ENCODE measurements around the gene ARNT2.

The ARNT2 gene

DNA sequence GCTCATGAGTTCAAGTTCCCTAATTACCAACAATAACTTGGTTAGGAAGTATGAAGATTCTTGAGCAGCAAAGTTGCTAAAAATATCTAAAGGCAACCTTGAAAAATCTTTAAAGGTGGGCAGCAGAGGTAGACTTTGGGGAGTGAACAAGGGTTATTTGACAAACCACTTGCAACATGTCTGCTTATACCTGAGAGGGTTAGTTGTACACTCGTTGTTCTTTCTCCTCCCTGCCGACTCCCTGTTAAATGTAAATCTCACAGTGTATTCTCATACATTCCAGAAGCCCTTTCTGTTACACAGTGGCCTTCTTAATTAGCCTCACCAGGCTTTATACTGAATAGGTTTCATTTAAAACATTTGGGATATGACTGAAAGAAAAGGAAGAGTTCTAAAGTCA is 121.7 kb downstream of the ARNT2 start:
- no peak for DNase-seq

DNA sequence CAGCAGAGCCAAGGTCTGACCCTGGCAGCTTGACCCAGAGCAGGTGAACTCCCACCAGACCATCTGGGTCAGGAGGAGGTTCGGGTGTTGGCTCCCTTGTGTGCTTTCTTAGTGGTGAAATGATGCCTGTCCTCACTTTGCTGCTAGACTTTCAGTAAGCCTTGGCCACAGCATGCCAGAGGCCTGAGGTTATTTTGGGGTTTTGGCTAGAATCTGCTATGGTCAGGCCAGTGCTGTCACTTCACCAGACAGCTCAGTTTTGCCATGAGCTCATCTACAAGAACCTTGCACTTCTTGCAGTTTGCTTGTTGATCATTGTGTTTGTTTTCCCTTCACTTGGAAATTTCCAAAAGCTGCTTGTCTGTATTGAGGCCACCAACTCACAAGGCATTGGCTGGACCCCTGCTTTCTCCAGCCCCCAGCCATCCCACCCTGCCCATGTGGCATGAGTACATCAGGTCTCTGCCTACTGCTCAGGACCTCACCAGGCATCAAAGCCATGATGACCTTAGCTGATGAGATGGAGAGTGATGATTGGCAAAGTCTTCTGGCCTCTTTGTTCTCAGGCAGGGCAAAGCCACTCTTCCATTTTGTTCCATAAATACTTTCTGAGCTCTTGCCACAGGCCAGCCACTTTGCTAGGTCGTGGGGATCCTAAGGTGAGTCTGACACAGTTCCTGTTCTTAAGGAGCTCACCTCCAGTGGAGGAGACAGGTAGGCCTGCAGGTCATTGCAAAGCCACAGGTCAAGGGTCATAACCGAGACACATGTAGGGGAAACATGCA is 122.6 kb downstream of the ARNT2 start:
- no peak for DNase-seq

DNA sequence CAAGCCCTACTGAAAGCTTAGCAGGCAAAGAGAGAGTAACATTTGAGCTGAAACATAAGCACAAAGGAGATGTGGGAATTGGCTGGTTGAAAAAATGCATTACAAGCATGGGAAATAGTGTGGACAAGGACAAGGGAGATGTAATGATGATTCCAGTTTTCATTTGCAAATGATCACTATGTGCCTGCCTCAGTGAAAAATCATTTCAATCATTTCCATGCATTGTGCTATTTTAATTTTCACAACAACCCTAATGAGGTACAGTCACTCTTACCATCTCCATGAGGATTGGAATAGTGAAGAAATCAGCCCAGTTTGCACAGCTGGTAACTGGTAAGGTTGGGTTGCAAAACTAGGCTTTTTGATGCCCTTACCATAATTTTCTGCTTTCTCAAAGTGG is 123.2 kb downstream of the ARNT2 start:
- DNase-seq = no peak

GRCh38 chr15:80527961-80528360 is 123.8 kb downstream of the ARNT2 start:
- DNase-seq = no peak

DNA sequence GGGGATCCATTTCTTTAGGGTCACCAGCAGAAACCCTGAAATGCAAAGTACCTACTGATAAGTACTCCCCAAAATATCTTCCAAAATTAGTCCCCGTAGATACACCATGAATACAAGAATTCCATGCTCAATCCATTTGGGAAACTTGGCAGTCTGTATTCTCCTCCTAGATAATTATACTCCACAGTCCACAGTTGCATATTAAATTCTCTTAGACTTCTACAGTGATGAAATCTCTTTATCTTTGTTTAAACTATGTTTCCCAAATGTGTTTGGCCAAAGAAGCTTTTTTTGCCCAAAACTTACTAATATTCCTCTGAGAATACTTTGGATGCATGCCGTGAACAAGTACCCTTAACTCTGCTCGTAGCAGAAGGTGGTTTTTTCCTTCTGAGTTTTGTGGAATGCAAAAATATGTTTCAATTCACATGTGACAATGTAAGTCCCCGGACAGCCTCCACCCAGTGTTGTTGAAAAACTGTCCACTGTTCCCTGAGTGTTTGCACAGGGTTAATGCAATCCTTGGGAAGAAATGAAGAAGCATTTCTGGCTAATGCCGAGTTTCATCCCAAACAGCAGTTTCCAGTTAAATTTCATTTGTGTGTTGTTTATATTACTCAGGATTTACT is 126.7 kb downstream of the ARNT2 start:
- DNase-seq = no peak

- DNase-seq = no peak
Measured at GRCh38 chr15:80531388-80531787, 127.2 kb downstream of the ARNT2 start.

DNA sequence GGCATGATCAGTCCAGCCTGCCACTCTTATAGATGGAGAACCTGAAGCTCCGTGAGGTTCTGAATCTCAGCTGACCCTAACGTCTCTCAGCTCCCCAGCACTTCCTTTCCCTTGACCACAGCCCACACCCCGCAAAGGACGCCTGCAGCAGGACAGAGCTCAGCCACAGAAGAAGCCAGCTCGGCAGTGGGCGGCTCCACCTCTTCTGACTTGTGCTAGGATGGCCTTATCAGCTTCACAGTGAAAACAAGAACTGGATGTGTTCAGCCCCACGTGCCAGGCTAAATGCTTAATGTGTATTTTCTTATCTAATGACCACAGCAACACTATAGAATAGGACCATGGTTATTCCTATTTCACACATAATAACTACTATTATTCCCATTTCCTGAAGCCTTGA is 127.6 kb downstream of the ARNT2 start:
- DNase-seq = no peak

- no peak for DNase-seq
Measured at GRCh38 chr15:80533790-80534333, 129.7 kb downstream of the ARNT2 start.

DNA sequence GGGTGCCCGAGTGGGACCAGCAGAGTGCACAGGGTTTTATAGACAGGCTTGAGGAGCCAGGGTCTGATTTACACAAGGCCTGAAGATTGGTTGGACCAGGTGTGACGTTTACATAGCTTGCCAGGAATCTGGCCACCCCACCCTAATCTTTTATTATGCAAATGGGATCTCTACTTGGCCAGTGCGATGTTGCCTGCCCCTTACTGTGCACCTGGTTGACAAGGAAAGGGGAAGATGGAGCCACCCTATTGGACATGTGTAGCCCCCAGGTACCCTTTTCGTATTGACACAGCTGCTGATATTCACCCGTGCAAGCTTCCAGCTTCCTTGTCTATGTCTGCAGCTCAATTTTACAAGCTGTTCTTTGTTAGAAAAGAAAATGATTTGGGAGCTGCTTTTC is 132.0 kb downstream of the ARNT2 start:
- no peak for DNase-seq

GRCh38 chr15:80536716-80537115 is 132.5 kb downstream of the ARNT2 start:
- DNase-seq = no peak

DNA sequence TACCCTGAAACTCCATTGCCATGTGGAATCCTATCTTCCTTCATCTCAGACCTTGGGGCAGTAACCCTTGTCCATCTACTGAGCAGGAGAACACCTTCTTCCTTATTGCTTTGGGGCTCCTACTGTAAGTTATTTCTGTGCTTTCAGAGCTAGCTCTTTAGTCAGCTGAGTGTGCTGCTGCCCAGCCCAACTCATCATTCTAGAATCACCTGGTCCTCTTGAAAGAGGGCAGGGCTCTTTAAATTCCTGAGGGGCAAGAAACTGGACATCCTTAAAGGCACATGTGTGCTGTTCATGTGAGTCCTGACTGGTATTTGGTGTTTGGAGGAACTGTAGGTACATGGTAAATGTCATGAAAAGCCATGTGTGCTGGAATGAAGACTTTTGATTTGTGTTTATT is 140.9 kb downstream of the ARNT2 start:
- DNase-seq = no peak

GRCh38 chr15:80547264-80547663 is 143.1 kb downstream of the ARNT2 start:
- DNase-seq = no peak

DNA sequence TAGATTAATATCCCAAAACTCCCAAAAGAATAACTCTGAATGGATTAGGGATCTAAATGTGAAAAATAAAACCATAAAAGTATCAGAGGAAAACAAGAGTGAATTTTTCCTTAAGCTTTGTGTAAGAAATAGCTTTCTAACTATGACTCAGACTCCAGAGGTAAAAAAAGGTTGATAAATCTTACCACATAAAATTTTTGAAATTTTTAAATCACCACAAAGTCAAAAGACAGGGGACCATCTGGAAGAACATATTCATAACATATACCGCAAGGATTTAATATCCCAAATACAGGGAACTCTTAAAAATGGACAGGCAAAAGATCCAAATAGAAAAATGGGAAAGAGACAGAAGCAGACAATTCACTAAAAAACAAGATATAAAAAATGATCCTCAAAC is 145.0 kb downstream of the ARNT2 start:
- DNase-seq = no peak

GRCh38 chr15:80549654-80550053 is 145.5 kb downstream of the ARNT2 start:
- no peak for DNase-seq

DNA sequence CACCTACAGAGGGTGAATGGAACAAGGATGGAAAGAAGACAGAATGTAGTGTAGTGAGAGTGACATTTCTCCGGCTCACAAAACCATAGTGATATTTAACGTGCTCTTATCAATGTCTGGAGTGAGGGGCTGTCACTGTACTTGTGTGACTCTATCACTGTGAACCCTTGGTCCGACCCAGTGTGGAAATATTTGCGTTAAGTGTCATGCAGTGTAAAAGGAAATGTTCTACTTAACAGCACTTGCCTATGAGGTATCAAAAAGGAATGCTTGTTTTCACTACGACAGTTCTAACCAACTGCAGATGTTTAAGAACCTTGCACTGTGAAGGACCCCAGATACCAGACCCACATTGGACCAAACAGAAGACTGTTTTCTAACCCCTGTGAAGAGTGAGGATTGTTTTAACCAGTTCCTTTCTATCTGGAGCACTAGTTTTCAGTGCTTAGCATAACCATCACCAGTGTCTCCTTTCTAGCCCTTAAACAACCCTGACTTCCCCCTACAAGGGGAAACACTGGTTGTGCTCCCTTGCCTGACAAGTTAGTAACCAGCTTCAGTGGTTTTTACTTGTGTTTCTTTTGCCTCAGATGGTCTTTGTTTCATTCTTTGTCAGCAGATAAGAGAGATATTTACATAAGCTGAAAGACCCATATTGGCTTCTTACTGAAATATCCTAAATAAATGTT is 146.2 kb downstream of the ARNT2 start:
- no peak for DNase-seq

GRCh38 chr15:80550908-80551260 is 146.7 kb downstream of the ARNT2 start:
- no peak for DNase-seq

DNA sequence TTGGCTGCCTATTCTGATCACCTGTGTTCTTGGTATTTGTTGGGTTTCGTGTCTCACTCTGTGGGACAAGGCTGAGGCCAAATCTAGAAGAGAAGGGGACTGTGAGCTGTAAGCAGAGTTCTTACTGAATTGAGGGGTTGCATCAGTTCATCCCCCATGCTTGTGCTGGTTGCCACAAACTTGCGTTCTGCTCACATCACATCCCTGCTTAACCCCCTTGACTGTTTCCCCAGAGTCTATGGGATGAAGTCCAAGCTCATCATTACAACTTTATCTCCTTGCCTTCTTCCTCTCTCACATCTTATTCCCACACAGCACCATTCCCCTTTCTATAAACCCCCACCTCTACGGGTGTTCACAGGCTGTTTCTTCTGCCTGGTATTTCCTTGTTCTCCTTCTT is 147.2 kb downstream of the ARNT2 start:
- DNase-seq = no peak

DNA sequence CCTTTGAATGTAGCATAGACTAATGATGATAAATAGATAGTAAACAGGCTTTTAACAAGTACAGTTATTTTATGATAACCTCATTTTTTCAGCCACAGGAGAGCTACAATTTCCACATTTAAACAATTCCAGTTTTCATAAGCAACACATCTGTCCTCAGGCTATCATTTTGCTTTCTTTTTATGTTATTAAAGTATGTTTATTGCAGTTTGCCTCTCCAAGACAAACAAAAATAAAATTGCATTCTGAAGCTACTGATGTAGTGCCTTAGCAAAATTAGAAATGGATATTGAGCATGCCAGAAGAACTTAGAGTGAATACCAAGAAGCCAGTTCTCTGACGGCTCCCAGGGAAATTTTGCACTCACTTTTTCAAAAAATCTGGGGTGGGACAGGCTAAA is 150.4 kb downstream of the ARNT2 start:
- no peak for DNase-seq

DNA sequence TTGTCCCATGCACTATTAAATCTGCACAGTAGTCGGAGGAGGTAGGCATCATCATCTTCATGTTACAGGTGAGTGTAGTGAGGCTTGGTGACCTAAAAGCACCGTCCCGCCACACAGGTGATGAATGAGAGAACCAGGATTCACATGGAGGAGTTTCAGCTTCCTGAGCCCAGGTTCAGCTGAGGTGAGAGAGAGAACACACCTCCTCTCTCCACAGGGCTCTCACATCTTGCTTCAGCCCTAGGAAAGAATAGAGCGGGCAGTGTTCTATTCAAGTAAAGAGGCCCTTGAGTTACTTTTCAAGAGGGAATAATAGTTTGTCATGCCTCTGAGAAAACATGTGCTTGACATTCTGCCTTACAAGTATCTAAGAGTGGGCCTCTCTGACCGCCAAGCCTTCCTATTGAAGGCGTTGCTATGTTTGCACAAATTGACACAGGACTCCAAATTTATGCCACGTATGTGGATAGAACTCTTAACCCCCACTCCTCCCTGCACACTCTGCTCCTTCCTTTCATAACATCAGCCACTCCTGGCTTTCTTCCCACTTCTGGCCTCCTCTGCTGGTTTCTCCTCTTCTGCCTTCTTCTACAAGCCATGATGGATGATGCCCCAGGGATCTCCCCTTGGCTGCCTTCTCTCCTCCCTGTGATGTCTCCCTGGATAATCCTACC is 152.6 kb downstream of the ARNT2 start:
- no peak for DNase-seq

GRCh38 chr15:80557441-80558234 is 153.5 kb downstream of the ARNT2 start:
- DNase-seq = no peak

DNA sequence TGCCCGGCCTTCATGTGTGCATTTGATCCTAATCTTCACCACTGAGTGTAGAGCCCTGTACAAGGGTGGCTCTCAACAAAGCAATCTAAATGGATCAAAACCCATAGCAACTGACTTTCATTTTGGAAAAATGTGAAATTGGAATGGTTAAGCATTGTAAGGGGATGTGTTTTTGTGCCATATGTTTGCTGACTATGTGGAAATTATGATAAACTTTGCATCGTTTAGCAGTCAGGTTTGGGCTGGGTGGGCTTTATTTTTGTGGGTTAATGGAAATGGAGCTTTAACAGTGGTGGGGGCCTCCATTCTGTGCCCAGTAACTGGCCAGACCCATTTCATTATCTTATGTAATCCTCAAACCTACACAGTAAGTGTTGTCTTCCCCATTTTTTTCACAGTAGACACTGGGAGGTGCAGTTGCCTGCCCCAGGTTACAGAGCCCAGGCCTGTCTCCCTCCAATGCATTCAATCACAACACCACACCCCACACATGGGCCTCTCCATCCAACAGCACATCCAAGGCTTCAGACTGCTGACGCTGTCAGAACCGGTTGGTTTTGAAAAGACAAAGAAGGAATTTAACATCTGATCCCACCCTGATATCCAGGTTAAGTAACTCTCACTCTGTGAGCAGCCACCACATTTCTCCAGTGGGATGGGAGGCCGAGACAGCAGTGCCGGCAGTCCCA is 154.6 kb downstream of the ARNT2 start:
- no peak for DNase-seq

GRCh38 chr15:80559320-80559693 is 155.1 kb downstream of the ARNT2 start:
- no peak for DNase-seq

Data from stimulated activated CD4-positive, alpha-beta T cell treated with anti-CD3 and anti-CD28 coated beads, Interleukin-4, amount 100 ng/mL, for 4 hours (primary cell).